Fibroblast of villous mesenchyme (primary cell): ENCODE data around the gene LPGAT1. TPM values are rescaled to one million over a fixed set of nuclear protein-coding genes. Genes with fewer than 3 reads are reported as not detected.
A peak's percentile ranks its signal among the peaks of the same experiment; 100 is the strongest.

Experiments
- DNase-seq: peaks from one replicate; pipeline ENCODE4 v3.0.0-alpha.2; 2010; ENCODE audit warnings: low read depth
- H3K4me3 ChIP-seq: 2 replicates; pipeline ENCODE4 v1.5.1; 2011; ENCODE audit warnings: low read depth, mild to moderate bottlenecking, low read length
- CTCF ChIP-seq: IDR thresholded peaks from 2 replicates; pipeline ENCODE4 v1.5.1; 2012; ENCODE audit warnings: low read depth, mild to moderate bottlenecking, low read length; ENCODE audit not compliant: insufficient read depth
- total RNA-seq: library from RNA; depleted of rRNA; stranded (reverse); fragments of >200 nt; gene quantifications from 2 replicates; pipeline ENCODE4 v1.2.3, GENCODE V29; 2012

LPGAT1 gene
- total RNA-seq, 1 donor = 73.4 TPM

DNA sequence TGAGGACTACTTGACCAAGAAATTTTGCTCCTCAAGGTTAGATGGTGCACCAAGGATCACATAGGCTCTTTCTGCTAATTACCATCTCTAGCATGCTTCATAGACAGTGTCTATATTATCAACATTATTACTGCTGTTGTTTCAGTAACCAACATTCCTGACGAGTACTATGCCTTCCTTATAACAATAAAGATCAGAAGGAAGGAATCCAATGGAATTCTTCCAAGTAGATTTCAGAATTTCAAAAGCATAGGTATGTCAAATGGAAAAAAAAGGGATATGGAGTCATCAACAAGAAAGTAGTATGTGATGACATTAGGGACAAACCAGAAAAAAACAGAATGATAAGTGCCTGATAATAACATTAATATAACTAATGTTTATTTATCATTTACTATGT lies 39.6 kb upstream of the LPGAT1 start:
- no peak for DNase-seq
- no peak for TF ChIP-seq CTCF
- H3K4me3 ChIP-seq = no peak overlapping the region

- TF ChIP-seq CTCF = no peak
- DNase-seq = no peak
- no peak overlapping the region for H3K4me3 ChIP-seq
Measured at GRCh38 chr1:211865180-211865579, 34.6 kb upstream of the LPGAT1 start.

DNA sequence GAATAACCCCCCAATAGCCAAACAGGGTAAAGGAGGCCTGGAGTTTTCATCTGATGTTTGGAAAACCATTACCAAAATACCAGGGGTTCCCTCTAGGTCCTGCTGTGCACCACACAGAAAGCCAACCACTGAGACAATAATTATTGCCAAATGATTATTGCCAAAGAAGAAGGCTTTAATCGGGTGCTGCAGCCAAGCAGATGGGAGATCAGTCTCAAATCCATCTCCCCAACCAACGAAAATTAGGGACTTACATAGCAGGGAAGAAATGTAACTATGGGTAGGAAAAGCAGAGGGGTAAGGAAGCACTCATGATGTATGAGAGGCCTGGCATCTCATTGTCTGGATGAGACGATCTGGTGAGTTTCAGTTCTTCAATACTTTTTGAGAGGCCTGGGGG lies 28.8 kb upstream of the LPGAT1 start:
- DNase-seq = no peak
- H3K4me3 ChIP-seq = no peak overlapping the region
- TF ChIP-seq CTCF = no peak

DNA sequence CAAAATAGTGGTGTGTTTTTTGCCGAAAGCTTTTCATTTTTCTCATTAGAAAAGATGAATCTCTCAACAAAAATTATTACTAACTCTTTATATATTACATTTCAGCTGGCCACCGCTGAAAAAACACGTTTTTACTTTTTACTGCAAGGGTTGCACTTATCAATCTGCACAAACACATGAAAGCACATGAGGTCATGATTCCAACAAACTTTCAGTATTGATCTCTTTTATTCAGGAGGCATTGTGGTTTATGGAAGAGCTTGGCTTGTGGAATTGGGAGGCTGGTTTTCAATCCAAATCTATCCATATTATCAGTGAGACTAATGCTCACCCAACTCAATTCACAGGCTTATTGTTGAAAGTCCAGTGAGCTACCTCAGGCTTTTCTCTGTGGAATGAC lies 20.6 kb upstream of the LPGAT1 start:
- H3K4me3 ChIP-seq = no peak overlapping the region
- DNase-seq = no peak
- TF ChIP-seq CTCF = no peak

DNA sequence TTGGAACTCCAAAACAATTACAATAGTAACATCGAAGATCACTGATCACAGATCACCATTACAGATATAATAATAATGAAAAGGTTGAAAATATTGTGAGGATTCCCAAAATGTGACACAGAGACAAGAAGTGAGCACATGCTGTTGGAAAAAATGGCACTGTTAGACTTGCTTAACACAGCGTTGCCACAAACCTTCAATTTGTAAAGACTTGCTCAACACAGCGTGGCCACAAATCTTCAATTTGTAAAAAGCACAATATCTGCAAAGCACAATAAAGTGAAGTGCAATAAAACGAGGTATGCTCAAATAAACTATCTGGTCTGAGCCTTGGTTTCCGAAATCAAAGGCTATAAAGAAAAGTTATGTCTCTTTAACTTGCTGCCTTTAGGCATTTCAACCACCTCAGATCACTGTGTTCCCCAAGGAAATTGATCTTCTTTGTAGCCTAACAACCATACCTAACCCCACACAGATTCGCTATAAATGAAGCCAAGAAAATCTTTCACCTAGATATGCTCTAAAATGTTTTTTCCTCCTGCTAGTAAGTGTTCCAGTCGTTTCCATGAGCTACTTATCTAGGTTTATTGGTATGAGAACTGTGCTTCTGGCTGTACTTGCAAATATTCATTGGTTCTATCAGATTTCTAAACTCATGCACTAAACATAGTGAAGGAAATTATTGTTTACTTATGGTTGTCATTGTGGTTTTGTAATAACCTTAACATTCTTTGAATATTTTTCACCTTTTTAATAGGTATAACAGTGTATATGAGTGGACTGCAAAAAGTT lies 13.1 kb upstream of the LPGAT1 start:
- no peak overlapping the region for H3K4me3 ChIP-seq
- DNase-seq = peak; percentile 1
- no peak for TF ChIP-seq CTCF

DNA sequence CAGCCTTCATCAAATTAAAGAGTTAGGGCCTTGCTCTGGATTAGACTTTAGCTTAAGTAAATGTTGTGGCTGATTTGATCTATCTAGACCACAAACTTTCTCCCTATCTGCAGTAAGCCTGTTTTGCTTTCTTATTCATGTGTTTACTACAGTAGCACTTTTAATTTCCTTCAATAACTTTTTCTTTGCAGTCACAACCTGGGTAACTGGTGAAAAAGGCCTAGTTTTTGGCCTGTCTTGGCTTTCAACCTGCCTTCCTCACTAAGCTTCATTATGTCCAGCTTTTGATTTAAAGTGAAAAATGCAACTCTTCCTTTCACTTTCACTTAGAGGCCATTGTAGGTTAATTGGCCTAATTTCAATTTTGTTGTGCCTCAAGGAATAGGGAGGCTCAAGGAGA lies 12.5 kb upstream of the LPGAT1 start:
- no peak for TF ChIP-seq CTCF
- no peak overlapping the region for H3K4me3 ChIP-seq
- DNase-seq = peak; percentile 14

GRCh38 chr1:211842518-211842917 lies 12.0 kb upstream of the LPGAT1 start:
- no peak for DNase-seq

More at GRCh38 chr1:211842518-211842917, 12.0 kb upstream of the LPGAT1 start:
- TF ChIP-seq CTCF = no peak
- H3K4me3 ChIP-seq = no peak overlapping the region
